VCaP (cell line): ENCODE results near the gene NFKBIE.

Source experiments
- H3K27ac ChIP-seq: fragments of 450-650 bp; 2 replicates; pipeline ENCODE4 v1.5.1; 2017
- CTCF ChIP-seq: fragments of 450-650 bp; conservative IDR thresholded peaks from 2 replicates; pipeline ENCODE4 v1.5.1; 2017; ENCODE audit warnings: mild to moderate bottlenecking, moderate library complexity

The NFKBIE gene

DNA sequence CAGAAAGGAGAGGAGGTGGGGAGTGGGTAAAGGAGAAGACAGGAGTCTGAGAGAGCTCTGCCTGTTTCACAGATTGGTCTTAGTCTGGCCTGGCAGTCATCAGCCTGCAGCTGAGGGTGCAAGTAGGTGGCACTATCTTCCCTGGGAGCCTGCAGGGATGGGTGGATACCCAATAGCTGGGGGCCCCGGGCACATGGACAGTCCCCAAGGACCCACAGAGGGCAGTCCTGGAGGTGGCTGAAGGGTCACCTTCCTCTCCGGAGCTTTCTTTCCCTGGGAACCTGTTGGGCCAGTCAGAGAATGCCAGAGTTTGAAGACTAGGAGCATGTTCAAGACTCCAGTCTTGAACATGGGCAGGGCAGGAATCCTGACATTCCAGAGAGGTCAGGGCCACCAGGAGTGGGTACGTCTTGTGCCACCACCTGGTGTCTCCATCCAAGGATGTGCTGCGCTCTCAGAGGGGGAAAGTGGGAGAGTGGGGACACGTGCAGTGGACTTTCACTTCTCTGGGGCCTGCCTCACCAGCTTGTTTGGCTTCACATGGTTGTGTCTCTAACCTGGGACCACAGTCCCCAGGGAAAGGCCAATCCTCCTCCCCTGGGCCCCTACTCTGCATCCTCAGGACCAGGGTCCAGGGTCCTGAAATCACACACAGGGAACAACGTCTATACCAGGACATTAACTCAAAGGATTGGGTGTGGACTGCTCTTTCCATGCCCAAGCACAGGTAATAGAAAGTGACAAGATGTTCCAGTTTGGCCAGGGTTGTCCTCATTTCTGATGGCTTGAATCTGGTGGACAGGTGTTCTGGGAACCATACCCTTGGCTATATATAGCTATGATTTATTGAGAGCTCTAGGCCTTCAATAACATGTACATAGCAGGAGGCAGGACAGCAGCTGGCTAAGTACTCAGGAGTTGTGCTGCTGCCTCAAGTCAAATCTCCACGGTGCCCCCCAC is 29.8 kb upstream of the NFKBIE start:
- TF ChIP-seq CTCF = no peak
- H3K27ac ChIP-seq = no peak overlapping the region

DNA sequence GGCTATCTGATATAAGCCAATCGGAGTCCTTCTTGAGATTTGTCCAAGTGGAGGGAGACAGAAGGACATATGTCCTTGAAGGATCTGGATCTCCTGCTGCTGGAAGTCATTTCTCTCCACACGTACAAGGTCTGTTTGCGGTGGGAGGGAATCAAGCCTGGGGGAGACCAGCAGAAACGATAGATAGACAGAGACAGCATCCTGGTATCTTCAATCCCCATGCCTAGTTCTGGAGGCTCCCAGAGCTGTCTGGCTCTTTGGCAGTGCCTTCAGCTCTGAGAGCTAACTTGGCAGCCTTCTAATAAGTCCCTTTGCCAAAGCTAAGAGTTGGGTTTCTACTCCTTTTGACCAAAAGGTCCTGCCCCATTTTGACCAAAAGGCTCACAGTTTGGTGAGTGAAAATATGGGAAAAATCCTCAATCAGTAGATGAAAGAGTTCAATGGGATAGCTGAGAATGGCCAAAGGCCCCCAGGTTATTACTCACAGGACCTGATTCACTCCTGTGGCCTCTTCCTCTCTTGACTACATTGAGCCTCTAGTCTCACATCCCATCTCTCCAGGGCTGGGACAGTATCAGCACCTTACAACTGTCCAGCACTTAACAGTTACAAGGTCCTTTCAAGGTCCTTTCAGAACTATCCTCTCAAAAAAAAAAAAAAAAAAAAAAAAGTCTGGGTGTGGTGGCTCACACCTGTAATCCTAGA is 27.5 kb upstream of the NFKBIE start:
- no peak overlapping the region for H3K27ac ChIP-seq
- TF ChIP-seq CTCF = no peak

DNA sequence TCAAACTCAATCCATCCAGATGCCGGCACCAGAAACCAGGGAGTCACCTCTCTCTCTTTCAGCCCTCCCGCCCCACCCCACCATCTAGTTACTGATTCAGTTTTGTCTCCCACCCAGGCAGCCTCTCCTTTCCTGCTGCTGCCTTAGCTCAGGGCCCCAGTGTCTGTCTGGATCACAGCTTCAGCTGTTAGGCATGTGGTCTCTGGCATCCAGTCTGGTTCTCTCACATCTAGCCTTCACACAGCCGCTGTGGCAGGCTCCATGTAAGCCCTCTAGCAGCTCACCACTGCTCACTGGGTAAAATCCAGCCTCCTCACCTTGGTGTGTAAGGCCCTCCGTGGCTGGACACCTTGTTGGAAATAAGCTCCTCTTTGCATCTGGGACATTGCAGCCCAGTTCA is 26.5 kb upstream of the NFKBIE start:
- no peak overlapping the region for H3K27ac ChIP-seq
- no peak for TF ChIP-seq CTCF

DNA sequence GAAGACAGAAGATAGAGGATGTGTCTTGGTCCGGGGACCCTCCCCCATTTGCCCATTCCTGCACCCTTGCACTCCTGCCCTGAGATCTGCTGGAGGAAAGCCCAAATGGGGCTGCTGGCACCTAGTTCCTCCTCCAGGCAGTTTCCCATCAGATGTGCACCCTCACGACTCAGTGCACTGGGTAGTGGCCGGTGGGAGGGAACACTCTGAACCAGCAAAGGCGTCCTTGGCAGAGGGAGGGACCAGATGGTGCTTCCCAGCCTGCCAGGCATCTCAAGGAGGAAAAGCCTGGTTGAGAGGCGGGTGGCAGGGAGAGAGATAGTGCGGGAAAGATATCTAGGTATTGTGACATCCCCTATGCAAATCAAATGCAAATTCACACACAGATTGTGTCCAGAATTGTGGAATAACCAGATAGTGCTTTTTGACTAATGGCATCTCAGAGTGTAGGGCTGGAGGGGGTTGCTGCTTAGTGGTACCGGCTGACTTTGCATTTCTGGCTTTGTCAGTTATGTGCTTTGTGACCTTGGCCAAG is 24.4 kb upstream of the NFKBIE start:
- no peak overlapping the region for H3K27ac ChIP-seq

DNA sequence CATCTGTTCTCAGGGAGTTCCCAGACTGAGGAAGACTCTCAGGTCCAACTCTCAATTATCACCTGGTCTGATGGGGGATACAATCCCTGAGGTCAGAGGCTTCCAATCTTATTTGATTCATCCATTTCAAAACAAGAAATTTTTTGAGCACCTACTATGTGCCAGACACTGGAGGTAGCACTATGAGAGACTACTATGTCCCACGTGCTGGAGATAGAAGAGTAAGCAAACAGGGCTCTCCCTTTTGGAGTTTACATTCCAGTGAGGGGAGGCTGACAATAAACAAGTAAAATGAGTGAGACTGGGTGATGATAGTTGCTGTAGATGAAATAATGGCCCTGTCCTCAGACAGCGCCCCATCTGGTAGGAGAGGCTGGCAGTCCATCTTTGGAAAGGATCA is 21.4 kb upstream of the NFKBIE start:
- H3K27ac ChIP-seq = no peak overlapping the region
- TF ChIP-seq CTCF = no peak

More for the DNA sequence above, 24.4 kb upstream of the NFKBIE start:
- no peak for TF ChIP-seq CTCF

DNA sequence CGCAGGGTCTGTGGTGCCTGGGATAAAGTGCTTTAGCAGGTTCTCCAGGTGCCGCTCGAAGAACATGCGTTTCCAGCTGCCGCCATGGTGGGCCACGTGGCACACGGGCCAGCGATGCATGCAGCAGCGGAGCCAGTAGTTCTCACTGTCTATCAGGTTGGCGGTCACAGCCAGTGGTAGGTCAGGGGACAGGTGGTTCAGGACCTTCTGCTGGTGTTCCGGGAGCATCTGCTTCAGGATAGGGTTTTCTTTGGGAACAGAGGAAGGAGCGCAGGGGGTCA is 20.9 kb upstream of the NFKBIE start:
- TF ChIP-seq CTCF = no peak
- H3K27ac ChIP-seq = no peak overlapping the region

DNA sequence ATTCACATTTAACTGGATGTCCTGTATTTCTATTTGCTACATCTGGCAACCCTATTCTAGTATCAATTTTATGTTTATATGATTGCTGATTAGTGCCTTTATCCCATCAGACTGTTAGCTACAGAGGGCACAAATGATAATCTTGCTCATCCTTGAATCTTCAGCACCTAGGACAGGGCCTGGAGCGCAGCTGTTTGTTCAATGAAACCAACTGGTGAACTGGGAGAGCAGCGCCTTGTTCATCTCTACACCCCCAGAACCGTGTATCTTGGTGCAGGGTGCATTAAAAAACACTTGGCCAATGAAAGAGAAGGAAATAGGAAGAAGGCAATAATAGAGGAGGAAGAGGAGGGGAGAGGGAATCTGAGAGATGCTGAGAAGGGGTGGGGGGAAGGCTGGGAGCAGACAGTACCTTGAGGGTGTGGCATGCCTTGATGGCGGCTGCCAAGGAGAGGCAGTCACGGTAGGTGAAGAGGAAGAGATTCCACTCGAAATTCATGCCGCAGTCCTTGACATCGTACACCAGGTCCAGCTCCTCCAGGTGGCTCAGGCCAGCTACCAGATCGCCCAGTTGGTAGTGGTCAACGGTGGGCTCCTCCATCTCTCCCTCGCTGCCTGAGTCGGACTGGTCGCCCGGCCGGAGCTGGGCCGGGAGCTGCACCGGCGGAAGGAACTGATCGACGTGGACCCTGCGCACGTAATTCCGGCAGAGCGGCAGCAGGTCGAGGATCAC is 20.4 kb upstream of the NFKBIE start:
- H3K27ac ChIP-seq = no peak overlapping the region
- no peak for TF ChIP-seq CTCF
